ENCODE measurements around the gene NDRG3. TPM values are rescaled to one million over a fixed set of nuclear protein-coding genes. Genes with fewer than 3 reads are reported as not detected.

NDRG3 gene
- total RNA-seq, 1 experiment from 2014 or later: 23.6 TPM

GRCh38 chr20:36624944-36625324 lies 121.0 kb downstream of the NDRG3 start:
- H3K23ac ChIP-seq (ENCODE audit: insufficient read length, low read depth, low read length): no peak overlapping the region
- no CpG with 5 or more reads among the region's 2 CpGs for WGBS (ENCODE audit: extremely low coverage, insufficient read length, low lambda C conversion rate)
- no peaks in the 10 kb centered on the region for H3K27me3 ChIP-seq (ENCODE audit: insufficient read depth, low read length)
- no peak overlapping the region for H3K27ac ChIP-seq (ENCODE audit: insufficient read length, low read depth, low read length)
- no peak overlapping the region for H3K9ac ChIP-seq (ENCODE audit: extremely low read depth, insufficient read length, low read length)
- no peak for TF ChIP-seq CTCF (conservative IDR thresholded peaks at IDR 0.05)
- no peak for DNase-seq
- no peak overlapping the region for H4K91ac ChIP-seq (ENCODE audit: insufficient read length, low read depth, low read length)
- H3K56ac ChIP-seq (ENCODE audit: insufficient read length, low read depth, low read length): no peak overlapping the region
- Mint-ChIP-seq H3K27ac (no peak overlapping the region), H3K9me3 (no peaks in the 10 kb centered on the region), H3K36me3 (ENCODE audit: insufficient read depth in 1 of 3, low read depth in 3 of 3) (no peaks in the 10 kb centered on the region), H3K4me3 (no peak overlapping the region), H3K4me1 (peaks cover 8 to 13% of the 10 kb centered on the region in 2 experiments), H3K27me3 (ENCODE audit: low read depth) (no peaks in the 10 kb centered on the region)
- H3K18ac ChIP-seq (ENCODE audit: insufficient read length, low read depth, low read length): no peak overlapping the region
- H4K8ac ChIP-seq (replicated peaks; ENCODE audit: insufficient read length, low read depth, low read length): no peak overlapping the region
- no peaks in the 10 kb centered on the region for H3K79me1 ChIP-seq (ENCODE audit: insufficient read depth, low read depth, low read length, poor library complexity, severe bottlenecking)
- no peak overlapping the region for H2AFZ ChIP-seq (ENCODE audit: low read length)
- no peak overlapping the region for H2BK12ac ChIP-seq (ENCODE audit: insufficient read length, low read depth, low read length)
- H3K23me2 ChIP-seq (ENCODE audit: insufficient read length, low read depth, low read length, poor library complexity, severe bottlenecking): no peaks in the 10 kb centered on the region
- H3T11ph ChIP-seq (ENCODE audit: low read length): no peak overlapping the region
- H2AK5ac ChIP-seq (ENCODE audit: insufficient read length, low read length): no peak overlapping the region
- H3K9me3 ChIP-seq (ENCODE audit: control insufficient read depth, low read depth, low read length): no peaks in the 10 kb centered on the region
- no peak overlapping the region for H2BK20ac ChIP-seq (ENCODE audit: low read depth, low read length, poor library complexity, severe bottlenecking)
- no peaks in the 10 kb centered on the region; the same call in 1 of the 2 replicates for H3K4me1 ChIP-seq (ENCODE audit: insufficient read depth, low read length)
- H2BK120ac ChIP-seq (ENCODE audit: low read depth, low read length, poor library complexity, severe bottlenecking): no peak overlapping the region
- H4K5ac ChIP-seq (ENCODE audit: insufficient read length, low read depth, low read length): no peak overlapping the region
- H3K4me2 ChIP-seq (ENCODE audit: insufficient read depth, insufficient read length, low read length): no peak overlapping the region
- H3K14ac ChIP-seq (ENCODE audit: insufficient read depth, low read length): no peak overlapping the region
- H2BK15ac ChIP-seq (ENCODE audit: low read depth, low read length): no peak overlapping the region
- H2BK5ac ChIP-seq (ENCODE audit: insufficient read length, low read length): no peak overlapping the region
- no peaks in the 10 kb centered on the region for H4K20me1 ChIP-seq (ENCODE audit: control insufficient read depth, insufficient read depth, insufficient read length)
- H3K4ac ChIP-seq (ENCODE audit: low read depth, low read length): no peak overlapping the region
- H3K79me2 ChIP-seq (ENCODE audit: insufficient read depth, low read length): no peaks in the 10 kb centered on the region
